ENCODE measurements around the gene MTRR. TPM values are rescaled to one million over a fixed set of nuclear protein-coding genes. Genes with fewer than 3 reads are reported as not detected.
A peak's percentile ranks its signal among the peaks of the same experiment; 100 is the strongest.

MTRR gene
- total and polyA plus RNA-seq, 3 experiments from 2014 or later, result 36.8 to 50.5 (median 45.5) TPM

DNA sequence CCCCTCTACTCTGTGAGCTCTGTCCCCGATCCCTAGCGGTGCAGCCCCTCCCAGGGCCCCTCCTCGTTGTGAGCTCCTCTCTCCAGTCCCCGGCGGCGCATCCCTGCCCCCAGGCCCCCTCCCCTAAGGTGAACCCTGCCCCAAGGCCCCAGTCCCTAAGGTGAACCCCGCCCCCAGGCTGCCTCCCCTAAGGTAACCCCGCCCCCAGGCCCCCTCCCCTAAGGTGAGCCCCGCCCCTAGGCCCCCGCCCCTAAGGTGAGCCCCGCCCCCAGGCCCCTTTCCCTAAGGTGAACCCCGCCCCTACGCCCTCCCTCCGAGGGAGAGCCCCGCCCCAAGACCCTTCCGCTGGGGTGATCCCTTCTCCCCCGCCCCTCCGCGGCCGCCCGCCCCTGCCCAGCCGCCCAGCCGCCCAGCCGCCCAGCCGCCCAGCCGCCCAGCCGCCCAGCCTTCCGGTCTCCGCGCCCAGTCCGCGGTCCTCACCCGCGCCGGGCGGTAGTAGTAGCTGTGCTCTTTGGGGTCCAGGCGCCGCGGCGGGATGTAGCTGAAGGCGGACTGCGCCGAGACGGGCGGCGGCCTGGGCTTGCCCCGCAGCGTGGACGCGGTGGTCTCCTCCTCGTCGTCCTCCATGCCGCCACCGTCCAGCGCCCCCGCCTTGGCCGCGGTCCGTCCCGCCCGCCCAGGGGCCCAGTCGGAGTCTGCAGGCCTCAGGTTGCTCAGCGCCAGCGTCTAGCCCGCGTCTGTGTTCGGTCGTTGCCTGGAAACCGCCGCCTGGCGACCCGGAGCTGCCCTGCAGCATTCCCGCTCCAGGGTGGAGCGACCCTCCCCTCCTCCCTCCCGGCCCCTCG, 18.3 kb upstream of the MTRR start, which contains the start of gene CFAP90:
Gene CFAP90 (minus strand): TSS at position 739 of the 845 bp plus-strand sequence. CDS start 112 bp downstream, at position 627.
- DNase-seq, result peak in 4 of 5 donors; percentile 14 to 47 (median 26)
- CTCF ChIA-PET, result interaction anchor here (1.3 kb wide), 1 partner anchor 9 kb away, joined by 5 read pairs; no protein-coding TSS in a partner anchor
- H3K9me3 Mint-ChIP-seq, result no peaks in the 10 kb centered on the region
- POLR2A ChIA-PET, result interaction anchor here (1.4 kb wide), 1 partner anchor 22 kb away, joined by 4 read pairs; no protein-coding TSS in a partner anchor
- Histone ChIP-seq H3K9me3 (ENCODE audit: low read length) (no peaks in the 10 kb centered on the region), H3K4me3 (ENCODE audit: low read length) (no peak within 1 kb of the TSS), H3K27ac (ENCODE audit: low read depth, low read length) (no peak within 1 kb of the TSS), H3K36me3 (ENCODE audit: insufficient read depth, low read length) (no peaks in the 10 kb centered on the region), H3K4me1 (ENCODE audit: insufficient read depth, low read length) (peaks cover 6% of the 10 kb centered on the region), H3K27me3 (ENCODE audit: insufficient read depth, low read length, poor library complexity, severe bottlenecking) (peaks cover 8% of the 10 kb centered on the region)
- H3K4me3 Mint-ChIP-seq, result peak within 1 kb of the TSS; percentile 80 to 93 (median 85)
- H3K27ac Mint-ChIP-seq, result peak within 1 kb of the TSS in 5 of 8 donors; percentile 39 to 82 (median 54)
- H3K27me3 Mint-ChIP-seq, result peaks cover 31 to 47% of the 10 kb centered on the region in 2 donors
- peaks cover 16 to 28% (median 22%) of the 10 kb centered on the region in 3 donors for H3K4me1 Mint-ChIP-seq
- no peaks in the 10 kb centered on the region for H3K36me3 Mint-ChIP-seq

DNA sequence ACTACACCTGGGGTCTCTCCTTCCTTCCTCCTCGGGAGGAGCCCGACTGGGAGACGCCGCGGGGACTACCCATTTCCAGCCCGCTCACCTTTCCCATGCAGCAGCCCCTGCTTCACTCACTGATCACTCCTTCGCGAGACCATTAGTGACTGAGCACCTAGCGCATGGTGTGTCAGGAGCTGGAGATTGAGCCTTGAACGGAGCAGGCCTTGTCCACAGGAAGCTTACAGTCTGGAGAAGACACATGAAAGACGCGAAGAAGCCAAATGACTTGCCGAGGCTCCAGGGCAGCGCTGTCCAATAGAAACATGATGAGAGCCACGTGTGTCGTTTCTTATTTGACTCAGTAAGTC, 17.7 kb upstream of the MTRR start:
- H3K4me1 ChIP-seq (ENCODE audit: insufficient read depth, low read length), result peaks cover 6% of the 10 kb centered on the region
- H3K27me3 ChIP-seq (ENCODE audit: insufficient read depth, low read length, poor library complexity, severe bottlenecking), result peaks cover 8% of the 10 kb centered on the region
- POLR2A ChIA-PET, result interaction anchor here (1.4 kb wide), 1 partner anchor 21 kb away, joined by 4 read pairs; no protein-coding TSS in a partner anchor
- H3K4me3 ChIP-seq (ENCODE audit: low read length), result no peak overlapping the region
- H3K27ac ChIP-seq (ENCODE audit: low read depth, low read length), result no peak overlapping the region
- DNase-seq, result no peak
- Mint-ChIP-seq H3K27ac (peak overlapping the region in 4 of 8 donors; percentile 14 to 82 (median 36)), H3K4me1 (peaks cover 16 to 28% (median 22%) of the 10 kb centered on the region in 3 donors), H3K4me3 (peak overlapping the region; percentile 68 to 93 (median 82)), H3K9me3 (no peaks in the 10 kb centered on the region), H3K27me3 (peaks cover 31 to 43% of the 10 kb centered on the region in 2 donors), H3K36me3 (no peaks in the 10 kb centered on the region)
- CTCF ChIA-PET, result interaction anchor here (1.3 kb wide), 1 partner anchor 9 kb away, joined by 5 read pairs; no protein-coding TSS in a partner anchor
- H3K36me3 ChIP-seq (ENCODE audit: insufficient read depth, low read length), result no peaks in the 10 kb centered on the region
- H3K9me3 ChIP-seq (ENCODE audit: low read length), result no peaks in the 10 kb centered on the region

DNA sequence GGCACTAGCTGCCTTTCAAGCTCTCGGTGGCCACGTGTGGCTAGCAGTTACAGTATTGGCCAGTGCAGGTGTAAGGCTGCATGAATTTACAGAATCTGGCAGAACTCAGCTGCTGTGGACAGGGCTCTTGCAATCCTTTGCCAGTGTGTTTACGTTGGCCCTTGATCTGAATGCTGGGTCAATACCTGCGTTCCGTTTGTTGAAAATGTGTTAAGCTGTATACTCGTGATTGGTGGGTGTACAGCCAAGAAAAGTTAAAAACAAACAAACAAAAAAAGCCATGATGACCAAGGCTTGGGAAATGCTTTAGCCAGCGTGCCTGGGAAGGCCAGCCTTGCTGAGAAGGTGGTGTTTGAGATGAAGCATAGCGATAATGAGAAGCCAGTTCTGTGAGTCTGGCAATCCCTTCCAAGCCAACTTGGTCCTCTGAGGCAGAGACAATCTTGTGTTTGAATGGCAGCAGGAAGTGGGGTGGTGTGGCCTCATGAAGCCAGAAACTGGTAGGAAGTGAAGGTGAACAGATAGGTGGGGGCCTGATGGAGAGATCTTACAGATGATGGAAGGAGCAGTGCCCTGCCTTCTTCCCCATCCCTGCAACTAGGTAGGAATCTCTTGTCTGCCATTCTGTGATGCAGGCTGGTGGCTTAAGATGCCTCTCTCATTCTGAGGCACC, 17.2 kb upstream of the MTRR start:
- H3K4me1 ChIP-seq (ENCODE audit: insufficient read depth, low read length), result peaks cover 6% of the 10 kb centered on the region
- no peaks in the 10 kb centered on the region for H3K9me3 ChIP-seq (ENCODE audit: low read length)
- H3K27me3 Mint-ChIP-seq, result peaks cover 27 to 41% of the 10 kb centered on the region in 2 donors
- no peak for DNase-seq
- H3K4me1 Mint-ChIP-seq, result peaks cover 16 to 28% (median 22%) of the 10 kb centered on the region in 3 donors
- POLR2A ChIA-PET, result no interaction called here
- no peak overlapping the region for H3K27ac ChIP-seq (ENCODE audit: low read depth, low read length)
- H3K4me3 ChIP-seq (ENCODE audit: low read length), result no peak overlapping the region
- no peaks in the 10 kb centered on the region for H3K9me3 Mint-ChIP-seq
- CTCF ChIA-PET, result interaction anchor here (1.3 kb wide), 1 partner anchor 8 kb away, joined by 5 read pairs; no protein-coding TSS in a partner anchor
- no peaks in the 10 kb centered on the region for H3K36me3 ChIP-seq (ENCODE audit: insufficient read depth, low read length)
- peaks cover 8% of the 10 kb centered on the region for H3K27me3 ChIP-seq (ENCODE audit: insufficient read depth, low read length, poor library complexity, severe bottlenecking)
- peak overlapping the region; percentile 68 to 93 (median 82) for H3K4me3 Mint-ChIP-seq
- H3K36me3 Mint-ChIP-seq, result no peaks in the 10 kb centered on the region
- H3K27ac Mint-ChIP-seq, result peak overlapping the region in 3 of 8 donors; percentile 39 to 68 (median 52)

DNA sequence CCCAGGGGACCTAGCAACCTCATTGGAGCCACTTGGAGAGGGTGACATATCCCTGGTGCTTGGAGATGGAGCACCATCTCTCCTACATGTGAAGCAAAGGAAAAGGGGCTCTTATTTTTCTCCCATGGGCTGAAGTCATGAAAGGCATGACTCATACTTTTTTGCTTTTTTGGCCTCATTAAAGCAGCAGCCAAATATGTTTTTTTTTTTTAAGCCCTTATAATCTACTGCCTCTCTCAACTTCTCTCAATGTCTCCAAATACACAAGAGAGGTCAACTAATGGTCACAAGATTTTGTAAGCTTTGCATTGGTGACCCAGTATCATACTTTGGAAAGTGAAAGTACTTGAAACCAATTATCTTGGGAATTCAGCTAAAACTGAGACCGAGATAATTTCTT, 16.4 kb upstream of the MTRR start:
- Mint-ChIP-seq H3K4me3 (peak overlapping the region in 4 of 7 donors; percentile 6 to 89 (median 75)), H3K27me3 (peaks cover 23 to 36% of the 10 kb centered on the region in 2 donors), H3K27ac (no peak overlapping the region), H3K4me1 (peaks cover 16 to 28% (median 22%) of the 10 kb centered on the region in 3 donors), H3K9me3 (no peaks in the 10 kb centered on the region), H3K36me3 (peaks cover 0 to under 1% (median 0%) of the 10 kb centered on the region in 3 donors)
- Histone ChIP-seq H3K27me3 (ENCODE audit: insufficient read depth, low read length, poor library complexity, severe bottlenecking) (peaks cover 8% of the 10 kb centered on the region), H3K4me3 (ENCODE audit: low read length) (no peak overlapping the region), H3K9me3 (ENCODE audit: low read length) (no peaks in the 10 kb centered on the region), H3K4me1 (ENCODE audit: insufficient read depth, low read length) (peaks cover 6% of the 10 kb centered on the region), H3K27ac (ENCODE audit: low read depth, low read length) (no peak overlapping the region), H3K36me3 (ENCODE audit: insufficient read depth, low read length) (no peaks in the 10 kb centered on the region)
- DNase-seq, result no peak
- CTCF ChIA-PET, result no interaction called here
- POLR2A ChIA-PET, result no interaction called here

DNA sequence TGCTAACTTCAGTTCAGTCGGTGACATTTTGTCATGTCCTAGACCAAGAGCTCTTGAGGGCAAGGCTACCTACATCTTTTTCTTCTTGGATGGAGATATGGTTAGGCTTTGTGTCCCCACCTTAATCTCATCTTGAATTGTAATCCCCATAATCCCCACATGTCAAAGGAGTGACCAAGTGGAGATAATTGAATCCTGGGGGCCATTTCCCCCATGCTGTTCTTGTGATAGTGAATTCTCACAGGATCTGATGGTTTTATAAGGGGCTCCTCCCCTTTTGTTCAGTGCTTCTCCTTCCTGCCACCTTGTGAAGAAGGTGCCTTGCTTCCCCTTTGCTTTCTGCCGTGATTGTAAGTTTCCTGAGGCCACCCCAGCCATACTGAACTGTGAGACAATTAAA, 16.0 kb upstream of the MTRR start:
- POLR2A ChIA-PET, result no interaction called here

DNA sequence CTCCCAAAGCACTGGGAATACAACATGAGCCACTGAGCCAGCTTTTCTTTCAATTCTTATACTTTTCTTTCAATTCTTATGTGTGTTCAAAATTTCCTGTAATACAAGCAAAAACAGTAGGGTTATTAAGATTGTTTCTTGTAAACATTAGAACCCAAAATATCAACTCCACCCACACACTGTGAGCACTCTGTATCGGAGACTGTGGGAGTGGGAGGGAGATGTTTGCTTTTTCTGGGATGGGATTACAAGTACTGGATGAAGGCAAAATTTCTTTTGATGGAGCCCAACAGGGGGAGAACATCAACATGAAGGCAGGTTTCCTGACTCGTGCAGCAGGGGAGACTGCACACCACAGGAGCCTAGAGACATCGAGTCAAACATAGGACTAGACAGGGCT, 13.3 kb upstream of the MTRR start:
- H3K4me3 Mint-ChIP-seq, result no peak overlapping the region
- POLR2A ChIA-PET, result no interaction called here
- CTCF ChIA-PET, result interaction anchor here (0.5 to 1.1 kb wide), 3 partner anchors 13 to 1088 kb away, joined by 3 read pairs; partner anchors contain the start of genes FASTKD3 and MTRR
- H3K27ac ChIP-seq (ENCODE audit: low read depth, low read length), result no peak overlapping the region
- H3K36me3 Mint-ChIP-seq, result peaks cover 5 to 27% (median 9%) of the 10 kb centered on the region in 3 donors
- peak overlapping the region in 1 of 8 donors; percentile 42 for H3K27ac Mint-ChIP-seq
- DNase-seq, result no peak
- H3K9me3 ChIP-seq (ENCODE audit: low read length), result no peaks in the 10 kb centered on the region
- peaks cover 9% of the 10 kb centered on the region for H3K4me1 ChIP-seq (ENCODE audit: insufficient read depth, low read length)
- peaks cover 7% of the 10 kb centered on the region for H3K36me3 ChIP-seq (ENCODE audit: insufficient read depth, low read length)
- no peak overlapping the region for H3K4me3 ChIP-seq (ENCODE audit: low read length)
- H3K27me3 ChIP-seq (ENCODE audit: insufficient read depth, low read length, poor library complexity, severe bottlenecking), result no peaks in the 10 kb centered on the region
- H3K9me3 Mint-ChIP-seq, result no peaks in the 10 kb centered on the region
- H3K27me3 Mint-ChIP-seq, result peaks cover 8 to 12% of the 10 kb centered on the region in 2 donors
- peaks cover 20 to 26% (median 25%) of the 10 kb centered on the region in 3 donors for H3K4me1 Mint-ChIP-seq

More for the DNA sequence above, 16.0 kb upstream of the MTRR start:
- Mint-ChIP-seq H3K27me3 (peaks cover 20 to 32% of the 10 kb centered on the region in 2 donors), H3K4me1 (peaks cover 19 to 30% (median 22%) of the 10 kb centered on the region in 3 donors), H3K9me3 (no peaks in the 10 kb centered on the region), H3K36me3 (peaks cover 0 to 3% (median 3%) of the 10 kb centered on the region in 3 donors), H3K27ac (peak overlapping the region in 1 of 8 donors; percentile 39), H3K4me3 (peak overlapping the region in 1 of 7 donors; percentile 68)
- Histone ChIP-seq H3K9me3 (ENCODE audit: low read length) (no peaks in the 10 kb centered on the region), H3K27ac (ENCODE audit: low read depth, low read length) (no peak overlapping the region), H3K27me3 (ENCODE audit: insufficient read depth, low read length, poor library complexity, severe bottlenecking) (peaks cover 8% of the 10 kb centered on the region), H3K4me3 (ENCODE audit: low read length) (no peak overlapping the region), H3K36me3 (ENCODE audit: insufficient read depth, low read length) (no peaks in the 10 kb centered on the region), H3K4me1 (ENCODE audit: insufficient read depth, low read length) (peaks cover 8% of the 10 kb centered on the region)
- CTCF ChIA-PET, result no interaction called here
- no peak for DNase-seq

DNA sequence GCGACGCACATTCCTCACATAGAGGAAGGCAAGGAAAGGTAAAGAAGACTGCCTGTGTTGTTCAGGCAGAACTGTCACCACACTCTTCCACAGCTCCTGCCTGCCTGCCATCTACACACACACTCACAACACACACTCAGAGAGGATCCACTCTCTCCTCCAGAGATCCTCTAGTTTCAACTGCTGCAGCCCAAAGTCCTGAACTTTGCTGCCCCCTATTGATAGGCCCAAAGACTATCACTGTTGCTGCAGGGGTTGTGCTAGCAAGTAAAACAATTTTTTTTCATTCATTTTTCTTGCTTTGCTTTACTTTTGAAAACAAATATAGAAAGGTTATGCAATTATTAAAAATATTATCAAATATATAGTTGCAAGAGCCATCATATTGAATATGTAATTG, 12.1 kb upstream of the MTRR start:
- no peak overlapping the region for H3K27ac ChIP-seq (ENCODE audit: low read depth, low read length)
- no peaks in the 10 kb centered on the region for H3K9me3 Mint-ChIP-seq
- peaks cover 9% of the 10 kb centered on the region for H3K4me1 ChIP-seq (ENCODE audit: insufficient read depth, low read length)
- peaks cover 2 to 6% of the 10 kb centered on the region in 2 donors for H3K27me3 Mint-ChIP-seq
- no peak overlapping the region for H3K4me3 Mint-ChIP-seq
- POLR2A ChIA-PET, result no interaction called here
- H3K36me3 Mint-ChIP-seq, result peaks cover 5 to 38% (median 10%) of the 10 kb centered on the region in 3 donors
- H3K27ac Mint-ChIP-seq, result peak overlapping the region in 1 of 8 donors; percentile 36
- peak in 1 of 5 donors; percentile 20 for DNase-seq
- CTCF ChIA-PET, result interaction anchor here (1.1 kb wide), 2 partner anchors 12 to 16 kb away, joined by 3 read pairs; partner anchors contain the start of genes FASTKD3 and MTRR
- no peaks in the 10 kb centered on the region for H3K27me3 ChIP-seq (ENCODE audit: insufficient read depth, low read length, poor library complexity, severe bottlenecking)
- peaks cover 11% of the 10 kb centered on the region for H3K36me3 ChIP-seq (ENCODE audit: insufficient read depth, low read length)
- H3K9me3 ChIP-seq (ENCODE audit: low read length), result no peaks in the 10 kb centered on the region
- no peak overlapping the region for H3K4me3 ChIP-seq (ENCODE audit: low read length)
- peaks cover 14 to 23% (median 16%) of the 10 kb centered on the region in 3 donors for H3K4me1 Mint-ChIP-seq
